GM08714 (cell line): ENCODE results near the gene FHIT.
"Not testable (repeated sequence)": the region's sequence is repeated elsewhere in the genome, so short reads cannot be mapped to it uniquely, and the experiment has no call there.

Experiments used
- H3K4me3 ChIP-seq: fragments of 200-500 bp; sonication (Bioruptor generic); 2 replicates; pipeline ENCODE4 v1.5.1; 2014; ENCODE audit warnings: mild to moderate bottlenecking, low read length, inconsistent platforms
- ZNF274 ChIP-seq: IDR thresholded peaks from 2 replicates; pipeline ENCODE4 v1.6.1; 2012; ENCODE audit warnings: mild to moderate bottlenecking, low read depth, low read length

FHIT gene

GRCh38 chr3:61202086-61202485 lies 49.2 kb downstream of the FHIT start:
- TF ChIP-seq ZNF274: no peak

GRCh38 chr3:61201071-61201470 lies 50.2 kb downstream of the FHIT start:
- no peak overlapping the region for H3K4me3 ChIP-seq
- no peak for TF ChIP-seq ZNF274

More at GRCh38 chr3:61202086-61202485, 49.2 kb downstream of the FHIT start:
- H3K4me3 ChIP-seq: no peak overlapping the region

GRCh38 chr3:61200270-61200669 lies 51.0 kb downstream of the FHIT start:
- no peak for TF ChIP-seq ZNF274
- no peak overlapping the region for H3K4me3 ChIP-seq

GRCh38 chr3:61199843-61200242 lies 51.4 kb downstream of the FHIT start:
- TF ChIP-seq ZNF274: no peak
- no peak overlapping the region for H3K4me3 ChIP-seq

GRCh38 chr3:61194892-61195538 lies 56.2 kb downstream of the FHIT start:
- H3K4me3 ChIP-seq: no peak overlapping the region
- TF ChIP-seq ZNF274: no peak

GRCh38 chr3:61192222-61192621 lies 59.0 kb downstream of the FHIT start:
- no peak for TF ChIP-seq ZNF274

GRCh38 chr3:61190205-61190604 lies 61.0 kb downstream of the FHIT start:
- not testable (repeated sequence) for H3K4me3 ChIP-seq

More at GRCh38 chr3:61192222-61192621, 59.0 kb downstream of the FHIT start:
- no peak overlapping the region for H3K4me3 ChIP-seq

- TF ChIP-seq ZNF274: no peak
- H3K4me3 ChIP-seq: no peak overlapping the region
Measured at GRCh38 chr3:61186030-61186429, 65.2 kb downstream of the FHIT start.

GRCh38 chr3:61184956-61185355 lies 66.3 kb downstream of the FHIT start:
- H3K4me3 ChIP-seq: no peak overlapping the region
- TF ChIP-seq ZNF274: no peak

GRCh38 chr3:61182662-61183061 lies 68.6 kb downstream of the FHIT start:
- no peak overlapping the region; the same call in 1 of the 2 replicates for H3K4me3 ChIP-seq
- no peak for TF ChIP-seq ZNF274

GRCh38 chr3:61181874-61182273 lies 69.4 kb downstream of the FHIT start:
- no peak for TF ChIP-seq ZNF274

GRCh38 chr3:61180206-61180605 lies 71.0 kb downstream of the FHIT start:
- TF ChIP-seq ZNF274: no peak
- H3K4me3 ChIP-seq: no peak overlapping the region

More at GRCh38 chr3:61181874-61182273, 69.4 kb downstream of the FHIT start:
- no peak overlapping the region for H3K4me3 ChIP-seq

- TF ChIP-seq ZNF274: no peak
- H3K4me3 ChIP-seq: no peak overlapping the region
Measured at GRCh38 chr3:61178167-61178566, 73.1 kb downstream of the FHIT start.

- no peak overlapping the region for H3K4me3 ChIP-seq
- TF ChIP-seq ZNF274: no peak
Measured at GRCh38 chr3:61177450-61177849, 73.8 kb downstream of the FHIT start.

GRCh38 chr3:61173676-61174075 lies 77.6 kb downstream of the FHIT start:
- no peak for TF ChIP-seq ZNF274
- no peak overlapping the region for H3K4me3 ChIP-seq

GRCh38 chr3:61172684-61173083 lies 78.6 kb downstream of the FHIT start:
- TF ChIP-seq ZNF274: no peak

More at GRCh38 chr3:61172684-61173083, 78.6 kb downstream of the FHIT start:
- no peak overlapping the region for H3K4me3 ChIP-seq
